Upper lobe of left lung (tissue), 6 donors: Measurements from ENCODE around the gene APOC3. TPM values are rescaled to one million over a fixed set of nuclear protein-coding genes. Genes with fewer than 3 reads are reported as not detected.
A peak's percentile ranks its signal among the peaks of the same experiment; 100 is the strongest.

Experiments used
- ATAC-seq, 2 donors: fragments of 200-7000 bp; cut with Tn5 transposase; one replicate each; pipeline ENCODE4 v1.9.1; 2022; ENCODE audit warnings: mild to moderate bottlenecking in 2 of 2, moderate library complexity in 2 of 2; ENCODE audit not compliant: low FRiP score in 2 of 2
- DNase-seq, 2 donors: peaks; one replicate each; pipeline ENCODE4 v3.0.0-alpha.2; 2019 to 2020
- H3K27ac ChIP-seq, 4 donors: fragments of 200-600 bp; sonication (generic); one replicate each; pipeline ENCODE4 v1.5.1; 2016 to 2019
- H3K27me3 ChIP-seq, 4 donors: fragments of 200-600 bp; sonication (generic); one replicate each; pipeline ENCODE4 v1.5.1; 2017 to 2019
- H3K36me3 ChIP-seq, 4 donors: fragments of 200-600 bp; sonication (generic); one replicate each; pipeline ENCODE4 v1.5.1; 2016 to 2019
- H3K4me1 ChIP-seq, 4 donors: fragments of 200-600 bp; sonication (generic); one replicate each; pipeline ENCODE4 v1.5.1; 2018 to 2019
- H3K4me3 ChIP-seq, 4 donors: fragments of 200-600 bp; sonication (generic); one replicate each; pipeline ENCODE4 v1.5.1; 2017 to 2019; ENCODE audit warnings: mild to moderate bottlenecking in 2 of 4, moderate library complexity in 1 of 4
- H3K9me3 ChIP-seq, 4 donors: fragments of 200-600 bp; sonication (generic); one replicate each; pipeline ENCODE4 v1.5.1; 2018 to 2019
- EP300 ChIP-seq, 4 donors: sonication (generic); formaldehyde crosslinking; IDR thresholded peaks; one replicate each; pipeline ENCODE4 v1.5.1; 2017; ENCODE audit warnings: antibody characterized with exemption in 4 of 4, control low read depth in 2 of 4
- POLR2A ChIP-seq, 4 donors: fragments of 450-650 bp; IDR thresholded peaks; one replicate each; pipeline ENCODE4 v1.5.1; 2016 to 2017; ENCODE audit warnings: antibody characterized with exemption in 4 of 4, mild to moderate bottlenecking in 2 of 4
- POLR2AphosphoS5 ChIP-seq, 2 donors: sonication (generic); formaldehyde crosslinking; IDR thresholded peaks; one replicate each; pipeline ENCODE4 v1.5.1; 2017; ENCODE audit warnings: antibody characterized with exemption in 2 of 2
- WGBS, 2 donors: methylation state at CpG; one replicate each; pipeline ENCODE4 v1.1.5; 2017 to 2018; 5-methylcytosine and 5-hydroxymethylcytosine counted together
- total RNA-seq, 6 donors: library from RNA; depleted of rRNA in 4 of 6; stranded (reverse); fragments of >200 nt in 4 of 6; gene quantifications; one replicate each; pipeline versions ENCODE4 v1.1.0 to v1.2.1, GENCODE V29; 2016 to 2021
- TF ChIP-seq, protein P1 (sequence below), 6 experiments: fragments of 450-650 bp in 4 of 6; fragments of 200-600 bp in 2 of 6; sonication (generic) in 2 of 6; IDR thresholded peaks; one replicate each; pipeline ENCODE4 v1.5.1; 2016 to 2019; ENCODE audit warnings: antibody characterized with exemption in 6 of 6
- donor health status: DM: no; HTN: no; CAD: no; lungs with moderate emphysema.
- donor health status: DM: no; HTN: yes; CAD: no; lungs with severe emphysema.

Gene APOC3
- total RNA-seq, 6 donors from 2014 or later = 3.7 to 4.4 TPM; not detected in 4

DNA sequence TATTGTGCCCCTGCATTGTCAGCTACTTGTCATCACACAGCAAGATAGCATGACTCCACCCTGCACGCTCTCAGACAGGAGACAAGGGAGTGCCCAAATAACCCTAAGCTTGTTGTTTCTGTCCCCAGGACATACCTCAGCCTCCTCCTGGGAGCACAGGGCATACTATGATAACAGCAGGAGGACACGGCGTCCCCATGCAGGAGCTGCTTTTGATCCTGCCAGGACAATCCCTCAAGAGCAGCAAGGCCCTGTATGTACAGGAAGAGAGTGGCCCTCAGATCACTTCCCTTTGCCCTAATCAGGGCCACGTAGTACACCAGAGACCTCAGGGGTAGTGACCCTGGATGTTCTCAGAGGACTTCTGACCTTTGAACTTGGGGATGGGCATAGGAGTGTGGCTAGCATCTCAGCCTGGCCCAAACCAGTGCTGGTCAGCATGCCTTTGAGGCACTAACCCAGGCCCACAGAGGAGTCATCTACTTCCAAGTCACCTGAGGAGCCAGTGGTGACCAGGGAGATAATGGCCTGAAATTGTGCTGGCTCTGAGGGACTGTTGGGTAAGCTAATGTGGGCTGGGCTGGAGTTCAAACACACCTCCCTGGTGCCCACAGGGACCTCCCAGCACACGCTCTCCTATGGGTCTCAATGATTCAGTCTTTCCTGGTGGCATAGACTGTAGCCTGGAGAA lies 15.8 kb upstream of the APOC3 start:
- Histone ChIP-seq H3K36me3 (no peaks in the 10 kb centered on the region), H3K27me3 (no peaks in the 10 kb centered on the region), H3K4me3 (no peak overlapping the region), H3K4me1 (no peaks in the 10 kb centered on the region), H3K27ac (no peak overlapping the region), H3K9me3 (no peaks in the 10 kb centered on the region)
- 64 to 88% methylated on average over 4 to 5 of the region's 5 CpGs for WGBS, 2 donors
- ATAC-seq (peak in 1 of 2 donors; percentile 11), DNase-seq (no peak)
- TF ChIP-seq POLR2AphosphoS5 (IDR thresholded peaks at IDR 0.05) (no peak), EP300 (IDR thresholded peaks at IDR 0.05) (no peak), POLR2A (IDR thresholded peaks at IDR 0.05) (no peak)
- TF ChIP-seq, protein P1, sequence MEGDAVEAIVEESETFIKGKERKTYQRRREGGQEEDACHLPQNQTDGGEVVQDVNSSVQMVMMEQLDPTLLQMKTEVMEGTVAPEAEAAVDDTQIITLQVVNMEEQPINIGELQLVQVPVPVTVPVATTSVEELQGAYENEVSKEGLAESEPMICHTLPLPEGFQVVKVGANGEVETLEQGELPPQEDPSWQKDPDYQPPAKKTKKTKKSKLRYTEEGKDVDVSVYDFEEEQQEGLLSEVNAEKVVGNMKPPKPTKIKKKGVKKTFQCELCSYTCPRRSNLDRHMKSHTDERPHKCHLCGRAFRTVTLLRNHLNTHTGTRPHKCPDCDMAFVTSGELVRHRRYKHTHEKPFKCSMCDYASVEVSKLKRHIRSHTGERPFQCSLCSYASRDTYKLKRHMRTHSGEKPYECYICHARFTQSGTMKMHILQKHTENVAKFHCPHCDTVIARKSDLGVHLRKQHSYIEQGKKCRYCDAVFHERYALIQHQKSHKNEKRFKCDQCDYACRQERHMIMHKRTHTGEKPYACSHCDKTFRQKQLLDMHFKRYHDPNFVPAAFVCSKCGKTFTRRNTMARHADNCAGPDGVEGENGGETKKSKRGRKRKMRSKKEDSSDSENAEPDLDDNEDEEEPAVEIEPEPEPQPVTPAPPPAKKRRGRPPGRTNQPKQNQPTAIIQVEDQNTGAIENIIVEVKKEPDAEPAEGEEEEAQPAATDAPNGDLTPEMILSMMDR (IDR thresholded peaks at IDR 0.05) = no peak

DNA sequence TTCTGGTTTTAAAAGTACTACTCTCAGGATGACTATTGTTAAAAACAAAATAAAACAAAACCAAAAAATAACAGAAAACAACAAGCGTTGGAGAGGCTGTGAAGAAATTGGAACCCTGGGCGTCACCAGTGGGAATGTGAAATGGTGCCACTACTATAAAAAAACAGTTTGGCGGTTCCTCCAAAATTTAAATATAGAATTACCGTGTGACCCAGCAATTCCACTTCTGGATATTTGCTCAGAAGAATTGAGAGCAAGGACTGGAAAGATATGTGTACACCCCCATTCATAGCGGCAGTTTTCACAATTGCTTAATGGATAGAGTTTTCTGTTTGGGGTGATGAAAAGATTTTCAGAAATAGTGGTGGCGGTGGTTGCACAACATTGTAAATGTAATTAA lies 15.2 kb upstream of the APOC3 start:
- DNase-seq (no peak), ATAC-seq (no peak)
- Histone ChIP-seq H3K36me3 (no peaks in the 10 kb centered on the region), H3K9me3 (no peaks in the 10 kb centered on the region), H3K4me1 (no peaks in the 10 kb centered on the region), H3K4me3 (no peak overlapping the region), H3K27ac (no peak overlapping the region), H3K27me3 (no peaks in the 10 kb centered on the region)
- no peak for TF ChIP-seq EP300 (IDR thresholded peaks at IDR 0.05)
- no peak for TF ChIP-seq POLR2A (IDR thresholded peaks at IDR 0.05)
- TF ChIP-seq POLR2AphosphoS5 (IDR thresholded peaks at IDR 0.05) = no peak
- TF ChIP-seq, protein P1 (IDR thresholded peaks at IDR 0.05) = no peak
- 53 to 83% methylated on average over 6 of the region's 6 CpGs for WGBS, 2 donors

DNA sequence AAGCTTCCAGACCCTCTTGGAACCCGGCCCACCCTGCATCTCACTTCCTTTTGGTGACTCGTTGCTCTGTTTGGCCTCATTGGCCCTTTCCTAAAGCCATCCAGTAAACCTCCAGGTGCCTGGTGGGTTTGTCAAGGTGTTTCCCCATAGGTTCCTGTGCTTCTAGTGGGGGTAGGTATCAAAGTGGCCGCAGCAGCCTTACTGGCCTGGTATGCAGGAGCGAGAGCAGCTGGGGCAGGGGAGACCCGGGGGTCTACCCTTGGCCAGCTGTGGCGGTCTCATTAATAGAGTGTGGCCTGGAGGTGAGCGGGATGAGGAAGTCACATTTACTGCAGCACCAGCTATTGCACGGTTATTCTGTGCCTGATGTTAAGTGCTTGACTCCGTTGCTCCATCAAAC lies 10.7 kb upstream of the APOC3 start:
- 90 to 92% methylated on average over 6 to 9 of the region's 9 CpGs for WGBS, 2 donors
- H3K4me1 ChIP-seq = no peaks in the 10 kb centered on the region
- no peaks in the 10 kb centered on the region for H3K36me3 ChIP-seq
- no peak overlapping the region for H3K27ac ChIP-seq
- no peak for DNase-seq
- no peak for ATAC-seq
- no peaks in the 10 kb centered on the region for H3K9me3 ChIP-seq
- H3K27me3 ChIP-seq = no peaks in the 10 kb centered on the region
- no peak overlapping the region for H3K4me3 ChIP-seq
- no peak for TF ChIP-seq EP300 (IDR thresholded peaks at IDR 0.05)
- no peak for TF ChIP-seq POLR2AphosphoS5 (IDR thresholded peaks at IDR 0.05)
- TF ChIP-seq, protein P1 (IDR thresholded peaks at IDR 0.05) = no peak
- TF ChIP-seq POLR2A (IDR thresholded peaks at IDR 0.05) = no peak

DNA sequence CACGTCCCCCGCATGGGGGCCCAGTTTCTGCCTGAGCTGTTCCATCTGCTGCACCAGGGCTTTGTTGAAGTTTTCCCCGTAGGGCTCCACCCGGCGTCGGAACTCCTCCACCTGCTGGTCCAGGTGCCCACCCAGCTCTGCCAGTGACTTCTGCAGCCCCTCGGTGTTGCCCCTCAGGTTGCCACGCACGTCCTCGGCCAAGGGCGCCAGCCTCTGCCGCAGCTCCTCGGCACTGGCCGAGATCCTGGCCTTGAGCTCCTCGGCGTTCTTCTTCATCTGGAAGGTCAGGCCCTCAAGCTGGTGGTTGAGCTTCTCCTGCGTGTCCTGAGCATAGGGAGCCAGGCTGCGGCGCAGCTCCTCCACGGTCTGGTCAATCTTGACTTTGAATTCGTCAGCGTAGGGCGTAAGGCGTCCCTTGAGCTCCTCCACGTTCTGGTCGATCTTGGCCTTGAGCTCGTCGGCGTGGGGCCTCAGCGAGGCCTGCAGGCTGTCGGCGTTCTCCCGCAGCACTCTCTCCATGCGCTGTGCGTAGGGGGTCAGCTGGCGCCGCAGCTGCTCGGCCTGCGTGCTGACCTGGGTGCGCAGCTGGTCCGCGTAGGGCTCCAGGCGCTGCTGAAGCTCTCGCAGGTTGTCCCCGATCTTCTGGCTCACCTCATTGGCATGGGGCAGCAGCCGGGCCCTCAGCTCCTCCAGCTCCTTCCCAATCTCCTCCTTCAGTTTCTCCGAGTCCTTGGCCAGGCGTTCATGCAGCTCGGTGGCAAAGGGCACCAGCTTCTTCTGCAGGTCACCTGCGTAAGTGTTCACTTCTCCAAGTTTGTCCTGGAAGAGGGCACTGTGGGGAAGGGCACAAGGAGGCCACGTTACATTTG lies 8.4 kb upstream of the APOC3 start:
- Histone ChIP-seq H3K36me3 (no peaks in the 10 kb centered on the region), H3K4me1 (no peaks in the 10 kb centered on the region), H3K27ac (no peak overlapping the region), H3K9me3 (no peaks in the 10 kb centered on the region), H3K27me3 (no peaks in the 10 kb centered on the region), H3K4me3 (no peak overlapping the region)
- ATAC-seq (no peak), DNase-seq (peak in 1 of 2 donors; percentile 79)
- 95 to 97% methylated on average over 51 of the region's 51 CpGs for WGBS, 2 donors
- TF ChIP-seq EP300 (IDR thresholded peaks at IDR 0.05) = no peak
- TF ChIP-seq, protein P1 (IDR thresholded peaks at IDR 0.05) = no peak
- no peak for TF ChIP-seq POLR2AphosphoS5 (IDR thresholded peaks at IDR 0.05)
- TF ChIP-seq POLR2A (IDR thresholded peaks at IDR 0.05) = no peak
